Brain microvascular endothelial cell (primary cell): Measurements from ENCODE around the gene TWNK.

Source experiments
- DNase-seq: peaks from one replicate; pipeline ENCODE4 v3.0.0-alpha.2; 2020
- H3K27ac ChIP-seq: fragments of 250-450 bp; sonication (Bioruptor Pico); 2 replicates; pipeline ENCODE4 v1.5.1; 2020; ENCODE audit warnings: mild to moderate bottlenecking, moderate library complexity
- H3K27me3 ChIP-seq: fragments of 250-450 bp; sonication (Bioruptor Pico); replicated peaks from 2 replicates; pipeline ENCODE4 v1.5.1; 2020; ENCODE audit warnings: mild to moderate bottlenecking
- H3K36me3 ChIP-seq: fragments of 250-450 bp; sonication (Bioruptor Pico); replicated peaks from 2 replicates; pipeline ENCODE4 v1.5.1; 2020; ENCODE audit warnings: mild to moderate bottlenecking
- H3K4me3 ChIP-seq: 2 replicates; pipeline ENCODE4 v1.5.1; 2011; ENCODE audit warnings: low read depth, mild to moderate bottlenecking, control low read depth, low read length, moderate library complexity
- CTCF ChIP-seq: IDR thresholded peaks from 2 replicates; pipeline ENCODE4 v1.5.1; 2011; ENCODE audit warnings: low read depth, mild to moderate bottlenecking, moderate library complexity, low read length, control low read depth, inconsistent platforms; ENCODE audit errors: missing control alignments
- in situ Hi-C: cut with HindIII; loops from 2 replicates; pipeline ENCODE4 v1.10.0; 2017; ENCODE audit warnings: low sequenced_read_pairs, low pct_ligation_motif_present

Gene TWNK

GRCh38 chr10:101014230-101014884 lies 27.0 kb downstream of the TWNK start:
- peak; percentile 69 for DNase-seq
- Histone ChIP-seq H3K36me3 (no peaks in the 10 kb centered on the region), H3K27ac (no peak overlapping the region), H3K27me3 (no peaks in the 10 kb centered on the region), H3K4me3 (no peak overlapping the region)
- in situ Hi-C loops: no loop called here
- TF ChIP-seq CTCF: peak; percentile 97

GRCh38 chr10:101014966-101015581 lies 27.7 kb downstream of the TWNK start:
- no peak for TF ChIP-seq CTCF
- Histone ChIP-seq H3K27me3 (no peaks in the 10 kb centered on the region), H3K36me3 (no peaks in the 10 kb centered on the region), H3K4me3 (no peak overlapping the region), H3K27ac (peak overlapping the region; percentile 27)
- in situ Hi-C loops: no loop called here
- DNase-seq: peak; percentile 94

- H3K27me3 ChIP-seq: no peaks in the 10 kb centered on the region
- peak overlapping the region; percentile 15 for H3K27ac ChIP-seq
- DNase-seq: no peak
- TF ChIP-seq CTCF: no peak
- no peaks in the 10 kb centered on the region for H3K36me3 ChIP-seq
- H3K4me3 ChIP-seq: no peak overlapping the region
- in situ Hi-C loops: no loop called here
These were observed 28.2 kb downstream of the TWNK start for GRCh38 chr10:101015582-101015973.

GRCh38 chr10:101016814-101017213 lies 29.5 kb downstream of the TWNK start:
- DNase-seq: no peak
- TF ChIP-seq CTCF: no peak
- Histone ChIP-seq H3K27ac (no peak overlapping the region), H3K36me3 (no peaks in the 10 kb centered on the region), H3K27me3 (no peaks in the 10 kb centered on the region), H3K4me3 (no peak overlapping the region)
- in situ Hi-C loops: no loop called here

- H3K27ac ChIP-seq: no peak overlapping the region
- peak; percentile 34 for DNase-seq
- in situ Hi-C loops: no loop called here
- no peaks in the 10 kb centered on the region for H3K27me3 ChIP-seq
- H3K36me3 ChIP-seq: no peaks in the 10 kb centered on the region
- H3K4me3 ChIP-seq: no peak overlapping the region
- TF ChIP-seq CTCF: no peak
These were observed 30.8 kb downstream of the TWNK start for GRCh38 chr10:101018118-101018599.
